ENCODE measurements around the gene RUVBL2.
A peak's percentile ranks its signal among the peaks of the same experiment; 100 is the strongest.

Gene RUVBL2

GRCh38 chr19:48975947-48976847, 17.5 kb upstream of the RUVBL2 start:
- Histone ChIP-seq H3K4me1 (ENCODE audit: insufficient read depth, low read length) (peaks cover 6% of the 10 kb centered on the region), H3K27ac (ENCODE audit: low read depth, low read length) (no peak overlapping the region), H3K36me3 (ENCODE audit: insufficient read depth, low read length) (peaks cover 12% of the 10 kb centered on the region), H3K27me3 (ENCODE audit: control insufficient read depth in 1 of 2, insufficient read depth in 2 of 2, low read length in 2 of 2) (no peaks in the 10 kb centered on the region), H3K9ac (ENCODE audit: low read length) (no peak overlapping the region), H3K4me3 (ENCODE audit: low read depth in 1 of 2, low read length in 2 of 2) (no peak overlapping the region), H3K9me3 (ENCODE audit: low read length) (no peaks in the 10 kb centered on the region)

GRCh38 chr19:48977061-48977460, 16.6 kb upstream of the RUVBL2 start:
- H3K9me3 ChIP-seq (ENCODE audit: low read length), result no peaks in the 10 kb centered on the region
- H3K4me1 ChIP-seq (ENCODE audit: insufficient read depth, low read length), result peaks cover 6% of the 10 kb centered on the region
- H3K9ac ChIP-seq (ENCODE audit: low read length), result no peak overlapping the region
- H3K27me3 ChIP-seq (ENCODE audit: control insufficient read depth in 1 of 2, insufficient read depth in 2 of 2, low read length in 2 of 2), result no peaks in the 10 kb centered on the region
- no peak overlapping the region for H3K4me3 ChIP-seq (ENCODE audit: low read depth in 1 of 2, low read length in 2 of 2)
- H3K27ac ChIP-seq (ENCODE audit: low read depth, low read length), result no peak overlapping the region
- peaks cover 12% of the 10 kb centered on the region for H3K36me3 ChIP-seq (ENCODE audit: insufficient read depth, low read length)

GRCh38 chr19:48982280-48982679, 11.4 kb upstream of the RUVBL2 start:
- H3K27me3 ChIP-seq (ENCODE audit: control insufficient read depth in 1 of 2, insufficient read depth in 2 of 2, low read length in 2 of 2), result no peaks in the 10 kb centered on the region
- H3K4me3 ChIP-seq (ENCODE audit: low read depth in 1 of 2, low read length in 2 of 2), result no peak overlapping the region
- peaks cover 20% of the 10 kb centered on the region for H3K36me3 ChIP-seq (ENCODE audit: insufficient read depth, low read length)
- H3K4me1 ChIP-seq (ENCODE audit: insufficient read depth, low read length), result peaks cover 6% of the 10 kb centered on the region
- no peak overlapping the region for H3K27ac ChIP-seq (ENCODE audit: low read depth, low read length)
- H3K9me3 ChIP-seq (ENCODE audit: low read length), result no peaks in the 10 kb centered on the region
- no peak overlapping the region for H3K9ac ChIP-seq (ENCODE audit: low read length)

GRCh38 chr19:48985711-48986110, 8.0 kb upstream of the RUVBL2 start:
- Histone ChIP-seq H3K9me3 (ENCODE audit: low read length) (no peaks in the 10 kb centered on the region), H3K27ac (ENCODE audit: low read depth, low read length) (no peak overlapping the region), H3K36me3 (ENCODE audit: insufficient read depth, low read length) (peaks cover 31% of the 10 kb centered on the region), H3K4me3 (ENCODE audit: low read depth in 1 of 2, low read length in 2 of 2) (no peak overlapping the region), H3K4me1 (ENCODE audit: insufficient read depth, low read length) (peaks cover 5% of the 10 kb centered on the region), H3K27me3 (ENCODE audit: control insufficient read depth in 1 of 2, insufficient read depth in 2 of 2, low read length in 2 of 2) (no peaks in the 10 kb centered on the region), H3K9ac (ENCODE audit: low read length) (no peak overlapping the region)

- Histone ChIP-seq H3K4me1 (ENCODE audit: insufficient read depth, low read length) (peaks cover 10% of the 10 kb centered on the region), H3K36me3 (ENCODE audit: insufficient read depth, low read length) (peaks cover 31% of the 10 kb centered on the region), H3K9ac (ENCODE audit: low read length) (no peak overlapping the region), H3K27ac (ENCODE audit: low read depth, low read length) (no peak overlapping the region), H3K4me3 (ENCODE audit: low read depth in 1 of 2, low read length in 2 of 2) (no peak overlapping the region), H3K9me3 (ENCODE audit: low read length) (no peaks in the 10 kb centered on the region), H3K27me3 (ENCODE audit: control insufficient read depth in 1 of 2, insufficient read depth in 2 of 2, low read length in 2 of 2) (no peaks in the 10 kb centered on the region)
Measured at GRCh38 chr19:48986211-48986610, 7.5 kb upstream of the RUVBL2 start.

- no peaks in the 10 kb centered on the region for H3K27me3 ChIP-seq (ENCODE audit: control insufficient read depth in 1 of 2, insufficient read depth in 2 of 2, low read length in 2 of 2)
- H3K4me3 ChIP-seq (ENCODE audit: low read depth in 1 of 2, low read length in 2 of 2), result no peak overlapping the region
- peaks cover 18% of the 10 kb centered on the region for H3K4me1 ChIP-seq (ENCODE audit: insufficient read depth, low read length)
- H3K36me3 ChIP-seq (ENCODE audit: insufficient read depth, low read length), result peaks cover 31% of the 10 kb centered on the region
- H3K9ac ChIP-seq (ENCODE audit: low read length), result no peak overlapping the region
- no peaks in the 10 kb centered on the region for H3K9me3 ChIP-seq (ENCODE audit: low read length)
- H3K27ac ChIP-seq (ENCODE audit: low read depth, low read length), result no peak overlapping the region
Measured at GRCh38 chr19:48987323-48987722, 6.4 kb upstream of the RUVBL2 start.

GRCh38 chr19:48988286-48988685, 5.4 kb upstream of the RUVBL2 start:
- no peak overlapping the region for H3K9ac ChIP-seq (ENCODE audit: low read length)
- no peak overlapping the region for H3K4me3 ChIP-seq (ENCODE audit: low read depth in 1 of 2, low read length in 2 of 2)
- H3K9me3 ChIP-seq (ENCODE audit: low read length), result no peaks in the 10 kb centered on the region
- H3K27ac ChIP-seq (ENCODE audit: low read depth, low read length), result no peak overlapping the region
- peaks cover 19% of the 10 kb centered on the region for H3K4me1 ChIP-seq (ENCODE audit: insufficient read depth, low read length)
- H3K36me3 ChIP-seq (ENCODE audit: insufficient read depth, low read length), result peaks cover 27% of the 10 kb centered on the region
- H3K27me3 ChIP-seq (ENCODE audit: control insufficient read depth in 1 of 2, insufficient read depth in 2 of 2, low read length in 2 of 2), result no peaks in the 10 kb centered on the region

GRCh38 chr19:48988860-48989259, 4.8 kb upstream of the RUVBL2 start:
- H3K27me3 ChIP-seq (ENCODE audit: control insufficient read depth in 1 of 2, insufficient read depth in 2 of 2, low read length in 2 of 2), result no peaks in the 10 kb centered on the region
- no peak overlapping the region for H3K4me3 ChIP-seq (ENCODE audit: low read depth in 1 of 2, low read length in 2 of 2)
- H3K9me3 ChIP-seq (ENCODE audit: low read length), result no peaks in the 10 kb centered on the region
- H3K27ac ChIP-seq (ENCODE audit: low read depth, low read length), result no peak overlapping the region
- peaks cover 19% of the 10 kb centered on the region for H3K4me1 ChIP-seq (ENCODE audit: insufficient read depth, low read length)
- no peak overlapping the region for H3K9ac ChIP-seq (ENCODE audit: low read length)
- H3K36me3 ChIP-seq (ENCODE audit: insufficient read depth, low read length), result peaks cover 22% of the 10 kb centered on the region

- Histone ChIP-seq H3K27ac (ENCODE audit: low read depth, low read length) (no peak overlapping the region), H3K9ac (ENCODE audit: low read length) (no peak overlapping the region), H3K27me3 (ENCODE audit: control insufficient read depth in 1 of 2, insufficient read depth in 2 of 2, low read length in 2 of 2) (no peaks in the 10 kb centered on the region), H3K9me3 (ENCODE audit: low read length) (no peaks in the 10 kb centered on the region), H3K36me3 (ENCODE audit: insufficient read depth, low read length) (peaks cover 18% of the 10 kb centered on the region), H3K4me3 (ENCODE audit: low read depth in 1 of 2, low read length in 2 of 2) (no peak overlapping the region), H3K4me1 (ENCODE audit: insufficient read depth, low read length) (peaks cover 27% of the 10 kb centered on the region)
Measured at GRCh38 chr19:48989701-48990291, 3.9 kb upstream of the RUVBL2 start.

- Histone ChIP-seq H3K36me3 (ENCODE audit: insufficient read depth, low read length) (peaks cover 12% of the 10 kb centered on the region), H3K4me1 (ENCODE audit: insufficient read depth, low read length) (peaks cover 28% of the 10 kb centered on the region), H3K27me3 (ENCODE audit: control insufficient read depth in 1 of 2, insufficient read depth in 2 of 2, low read length in 2 of 2) (no peaks in the 10 kb centered on the region), H3K9me3 (ENCODE audit: low read length) (no peaks in the 10 kb centered on the region), H3K4me3 (ENCODE audit: low read depth in 1 of 2, low read length in 2 of 2) (no peak overlapping the region), H3K9ac (ENCODE audit: low read length) (no peak overlapping the region), H3K27ac (ENCODE audit: low read depth, low read length) (no peak overlapping the region)
Measured at GRCh38 chr19:48990400-48990799, 3.3 kb upstream of the RUVBL2 start.

GRCh38 chr19:48991011-48991609, 2.6 kb upstream of the RUVBL2 start:
- Histone ChIP-seq H3K27me3 (ENCODE audit: control insufficient read depth in 1 of 2, insufficient read depth in 2 of 2, low read length in 2 of 2) (no peaks in the 10 kb centered on the region), H3K4me1 (ENCODE audit: insufficient read depth, low read length) (peaks cover 28% of the 10 kb centered on the region), H3K9ac (ENCODE audit: low read length) (no peak overlapping the region), H3K27ac (ENCODE audit: low read depth, low read length) (peak overlapping the region; percentile 97), H3K36me3 (ENCODE audit: insufficient read depth, low read length) (peaks cover 11% of the 10 kb centered on the region), H3K4me3 (ENCODE audit: low read depth in 1 of 2, low read length in 2 of 2) (no peak overlapping the region), H3K9me3 (ENCODE audit: low read length) (no peaks in the 10 kb centered on the region)
